Gastrocnemius medialis (tissue), 4 donors: ENCODE results near the gene DTNA.

Experiments used
- CTCF ChIP-seq, 5 experiments: fragments of 450-650 bp in 3 of 5; fragments of 200-600 bp in 2 of 5; sonication (generic) in 2 of 5; IDR thresholded peaks in 4 of 5; conservative IDR thresholded peaks in 1 of 5; 1 replicate in 4 of 5; 2 replicates in 1 of 5; pipeline ENCODE4 v1.5.1; 2016 to 2019; ENCODE audit warnings: antibody characterized with exemption in 5 of 5, mild to moderate bottlenecking in 3 of 5, moderate library complexity in 3 of 5
- POLR2A ChIP-seq, 2 donors: fragments of 450-650 bp; IDR thresholded peaks; one replicate each; pipeline ENCODE4 v1.6.1; 2017; ENCODE audit warnings: antibody characterized with exemption in 2 of 2, mild to moderate bottlenecking in 2 of 2, moderate library complexity in 2 of 2

DNA sequence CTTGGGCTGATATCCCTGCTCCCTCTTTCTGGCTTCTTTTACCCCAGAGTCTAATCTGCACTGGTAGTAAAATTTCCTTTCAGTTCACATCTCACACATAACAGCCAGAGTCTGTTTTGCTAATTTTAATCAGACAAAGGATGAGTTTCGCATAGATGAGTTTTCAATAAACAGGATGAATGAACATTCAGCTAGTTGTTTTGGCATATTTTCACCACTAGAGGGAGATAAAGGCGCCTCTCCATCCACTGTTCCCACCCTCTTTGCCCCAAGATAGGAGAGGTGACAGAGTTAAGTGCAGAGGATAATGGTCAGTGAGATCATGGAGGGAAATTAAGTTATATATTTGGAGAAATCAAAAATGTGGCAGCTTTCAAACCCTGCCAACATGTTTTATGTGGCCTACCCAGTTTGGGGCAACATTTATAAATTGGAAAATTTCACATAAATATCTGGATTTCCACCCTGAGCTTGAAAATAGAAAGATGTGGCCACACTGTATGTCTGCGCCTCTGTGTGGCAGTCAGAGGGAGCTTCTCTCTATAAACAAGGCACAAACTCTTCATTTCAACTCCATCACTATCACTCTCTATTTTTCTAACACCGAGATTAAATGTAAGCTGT is 48.5 kb upstream of the DTNA start:
- TF ChIP-seq CTCF (IDR thresholded peaks at IDR 0.05 in 4 of 5, conservative IDR thresholded peaks at IDR 0.05 in 1 of 5) (peak; percentile 71 to 82 (median 77)), POLR2A (IDR thresholded peaks at IDR 0.05) (no peak)
